Pancreas (tissue), 10 donors: ENCODE measurements around the gene CDX1. TPM values are rescaled to one million over a fixed set of nuclear protein-coding genes. Genes with fewer than 3 reads are reported as not detected.

Experiments
- ATAC-seq, 4 donors: fragments of 200-7000 bp; cut with Tn5 transposase; one replicate each; pipeline versions ENCODE4 v1.8.0 to v1.9.1; 2020; ENCODE audit warnings: mild to moderate bottlenecking in 4 of 4, moderate library complexity in 4 of 4
- DNase-seq, 6 donors: peaks; one replicate each; pipeline ENCODE4 v3.0.0-alpha.2; 2020
- FAIRE-seq: peaks from 2 replicates; lab custom pipeline; 2012; peaks lifted over from hg19 to GRCh38; lab: Jason Lieb, UNC
- H3K27ac ChIP-seq, 4 donors: fragments of 200-600 bp; sonication (generic); 1 replicate in 3 of 4; 2 replicates in 1 of 4; pipeline versions ENCODE4 v1.5.0 to v1.8.0; 2020
- H3K27me3 ChIP-seq, 4 donors: fragments of 200-600 bp; one replicate each; pipeline ENCODE4 v1.8.0; 2021
- H3K36me3 ChIP-seq, 3 donors: fragments of 200-600 bp; sonication (generic) in 1 of 3; one replicate each; pipeline versions ENCODE4 v1.5.0 to v1.8.0; 2020 to 2021
- H3K4me1 ChIP-seq, 3 donors: fragments of 200-600 bp; one replicate each; pipeline ENCODE4 v1.8.0; 2021
- H3K4me3 ChIP-seq, 4 donors: fragments of 200-600 bp; sonication (generic) in 2 of 4; one replicate each; pipeline versions ENCODE4 v1.5.0 to v1.8.0; 2020 to 2021
- H3K9me3 ChIP-seq, 4 donors: fragments of 200-600 bp; one replicate each; pipeline ENCODE4 v1.8.0; 2021
- WGBS, 2 donors: extraction: QIAGEN DNeasy Blood & Tissue Kit; methylation state at CpG; one replicate each; pipeline ENCODE4 v1.1.7; 2013; 5-methylcytosine and 5-hydroxymethylcytosine counted together
- intact Hi-C, 3 donors: fragments of 100-400 bp; cut with DNase I; formaldehyde crosslinking; loops; one replicate each; pipeline versions ENCODE4 v1.11.1 to v1.14.2; 2022
- polyA plus RNA-seq, 2 donors: library from polyadenylated mRNA; stranded (reverse); fragments of 200-250 nt; gene quantifications; one replicate each; pipeline ENCODE4 v1.2.3, GENCODE V29; 2013
- total RNA-seq, 6 donors: library from RNA; stranded (reverse); fragmentation: NEBNext Ultra II Directional in 4 of 6; extraction: Animal tissue kit (Norgen Biotek cat#: 25700) in 4 of 6; gene quantifications; one replicate each; pipeline versions ENCODE4 v1.2.1 to v1.2.4, GENCODE V29; 2021 to 2023
- TF ChIP-seq, protein P1 (sequence below), 4 donors: fragments of 200-600 bp; sonication (generic) in 3 of 4; IDR thresholded peaks; one replicate each; pipeline versions ENCODE4 v1.5.0 to v1.8.0; 2021; ENCODE audit warnings: antibody characterized with exemption in 4 of 4
- donor health status: healthy with polysubstance abuse.
- donor health status: DM: no; HTN: no; CAD: no; lungs with moderate emphysema.
- donor health status: DM: no; HTN: no; CAD: no.
- donor health status: control.
- donor health status: control.
- donor health status: Bipolar disorder and iron deficiency.
- donor health status: DM: yes; HTN: yes; CAD: no.
- donor health status: DM: no; HTN: no; CAD: no.
- donor health status: DM: no; HTN: no; CAD: no.
- donor health status: DM: yes; HTN: yes; CAD: no.

Gene CDX1
- total and polyA plus RNA-seq, 8 donors, result 0.13 to 0.19 (median 0.16) TPM; not detected in 5

DNA sequence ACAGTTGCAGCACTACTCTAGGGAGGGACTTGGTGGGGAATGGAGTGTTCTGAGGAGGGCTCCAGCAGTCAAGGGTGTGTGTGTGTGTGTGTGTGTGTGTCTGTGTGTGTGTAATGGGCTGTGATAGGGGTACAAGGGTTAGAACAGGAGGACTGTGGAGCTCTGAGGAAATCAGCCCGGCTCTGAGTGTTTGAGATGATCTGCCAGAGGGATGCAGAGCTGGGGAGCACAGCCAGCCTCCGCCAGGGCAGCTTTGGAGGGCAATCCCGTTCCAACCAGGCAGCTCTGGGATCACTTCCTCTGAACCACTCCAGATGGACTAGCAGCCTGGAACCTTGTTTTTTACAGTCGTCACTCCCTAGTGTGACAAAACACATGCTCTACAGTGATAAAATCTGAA, 20.3 kb downstream of the CDX1 start:
- intact Hi-C loops, result no loop called here
- no peak overlapping the region for H3K4me3 ChIP-seq
- ATAC-seq, result no peak
- no peak for FAIRE-seq
- 82 to 90% methylated on average over 4 of the region's 4 CpGs for WGBS, 2 donors
- H3K27ac ChIP-seq, result no peak overlapping the region
- no peaks in the 10 kb centered on the region for H3K36me3 ChIP-seq
- no peak for DNase-seq
- H3K4me1 ChIP-seq, result peaks cover 0 to 2% (median 0%) of the 10 kb centered on the region in 3 donors
- no peaks in the 10 kb centered on the region for H3K9me3 ChIP-seq
- H3K27me3 ChIP-seq, result peaks cover 0 to 6% (median 2%) of the 10 kb centered on the region in 4 donors
- TF ChIP-seq, protein P1, sequence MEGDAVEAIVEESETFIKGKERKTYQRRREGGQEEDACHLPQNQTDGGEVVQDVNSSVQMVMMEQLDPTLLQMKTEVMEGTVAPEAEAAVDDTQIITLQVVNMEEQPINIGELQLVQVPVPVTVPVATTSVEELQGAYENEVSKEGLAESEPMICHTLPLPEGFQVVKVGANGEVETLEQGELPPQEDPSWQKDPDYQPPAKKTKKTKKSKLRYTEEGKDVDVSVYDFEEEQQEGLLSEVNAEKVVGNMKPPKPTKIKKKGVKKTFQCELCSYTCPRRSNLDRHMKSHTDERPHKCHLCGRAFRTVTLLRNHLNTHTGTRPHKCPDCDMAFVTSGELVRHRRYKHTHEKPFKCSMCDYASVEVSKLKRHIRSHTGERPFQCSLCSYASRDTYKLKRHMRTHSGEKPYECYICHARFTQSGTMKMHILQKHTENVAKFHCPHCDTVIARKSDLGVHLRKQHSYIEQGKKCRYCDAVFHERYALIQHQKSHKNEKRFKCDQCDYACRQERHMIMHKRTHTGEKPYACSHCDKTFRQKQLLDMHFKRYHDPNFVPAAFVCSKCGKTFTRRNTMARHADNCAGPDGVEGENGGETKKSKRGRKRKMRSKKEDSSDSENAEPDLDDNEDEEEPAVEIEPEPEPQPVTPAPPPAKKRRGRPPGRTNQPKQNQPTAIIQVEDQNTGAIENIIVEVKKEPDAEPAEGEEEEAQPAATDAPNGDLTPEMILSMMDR (IDR thresholded peaks at IDR 0.05), result no peak

GRCh38 chr5:150188146-150188842, 21.7 kb downstream of the CDX1 start:
- no peak for ATAC-seq
- H3K36me3 ChIP-seq, result no peaks in the 10 kb centered on the region
- no peak overlapping the region for H3K27ac ChIP-seq
- FAIRE-seq, result no peak
- no peaks in the 10 kb centered on the region for H3K9me3 ChIP-seq
- TF ChIP-seq, protein P1 (IDR thresholded peaks at IDR 0.05), result no peak
- H3K4me1 ChIP-seq, result peaks cover 0 to 2% (median 0%) of the 10 kb centered on the region in 3 donors
- peaks cover 0 to 6% (median 2%) of the 10 kb centered on the region in 4 donors for H3K27me3 ChIP-seq
- intact Hi-C loops, result no loop called here
- 66 to 78% methylated on average over 3 of the region's 3 CpGs for WGBS, 2 donors
- no peak for DNase-seq
- H3K4me3 ChIP-seq, result no peak overlapping the region

- TF ChIP-seq, protein P1 (IDR thresholded peaks at IDR 0.05), result no peak
- no peaks in the 10 kb centered on the region for H3K36me3 ChIP-seq
- WGBS, 2 donors, result 75 to 86% methylated on average over 3 of the region's 3 CpGs
- FAIRE-seq (no peak), ATAC-seq (no peak), DNase-seq (no peak)
- H3K9me3 ChIP-seq, result no peaks in the 10 kb centered on the region
- H3K27me3 ChIP-seq, result peaks cover 0 to 6% (median 2%) of the 10 kb centered on the region in 4 donors
- intact Hi-C loops, result no loop called here
- H3K27ac ChIP-seq, result no peak overlapping the region
- H3K4me1 ChIP-seq, result peaks cover 0 to 2% (median 0%) of the 10 kb centered on the region in 3 donors
- H3K4me3 ChIP-seq, result no peak overlapping the region
Measured at GRCh38 chr5:150189326-150189725, 22.7 kb downstream of the CDX1 start.

DNA sequence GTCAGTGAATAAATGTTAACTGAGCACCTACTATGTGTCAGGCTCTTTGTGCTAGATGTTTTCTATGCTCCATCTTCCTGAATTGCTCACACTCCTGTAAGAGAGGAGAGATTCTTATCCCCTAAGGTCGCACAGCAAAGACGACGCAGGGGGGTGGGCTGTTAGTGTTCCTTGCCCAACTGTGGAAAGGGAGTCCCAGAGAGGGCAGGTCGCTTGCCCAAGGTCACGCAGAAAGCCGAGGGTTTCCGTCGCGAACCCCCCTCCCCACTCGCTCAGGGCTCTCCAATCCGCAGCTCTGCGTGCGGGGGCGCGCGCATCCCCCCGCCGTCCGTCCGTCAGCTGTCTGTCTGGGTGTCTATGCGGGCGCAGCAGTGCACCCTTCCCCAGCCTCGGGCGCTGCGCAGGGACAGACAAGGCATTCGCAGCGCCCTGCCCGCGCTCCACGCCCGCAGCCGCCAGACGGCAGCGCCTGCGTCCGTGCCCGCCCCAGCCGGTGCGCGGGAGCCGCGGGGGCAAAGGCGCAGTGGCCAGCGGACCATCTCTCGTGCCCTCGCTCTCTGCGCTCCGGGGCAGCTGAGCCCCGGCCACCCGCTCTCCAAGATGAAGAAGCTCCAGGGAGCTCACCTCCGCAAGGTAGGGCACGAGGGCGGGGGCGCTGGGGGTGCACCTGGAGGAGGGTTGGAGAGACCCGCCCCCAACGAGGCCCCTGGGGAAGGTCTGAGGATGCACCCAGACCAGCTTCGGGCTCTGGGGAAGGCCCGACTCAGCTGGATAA, 23.3 kb downstream of the CDX1 start, which contains the start of gene SLC6A7:
Gene SLC6A7 (plus strand): TSS at position 335 of the 775 bp plus-strand sequence. CDS start 266 bp downstream, at position 601.
- no peak for FAIRE-seq
- Histone ChIP-seq H3K27me3 (peaks cover 0 to 6% (median 2%) of the 10 kb centered on the region in 4 donors), H3K36me3 (no peaks in the 10 kb centered on the region), H3K4me3 (no peak within 1 kb of the TSS), H3K9me3 (no peaks in the 10 kb centered on the region), H3K27ac (no peak within 1 kb of the TSS), H3K4me1 (peaks cover 0 to 2% (median 0%) of the 10 kb centered on the region in 3 donors)
- intact Hi-C loops, result no loop called here
- no peak for ATAC-seq
- TF ChIP-seq, protein P1 (IDR thresholded peaks at IDR 0.05), result no peak
- WGBS, 2 donors, result 7 to 8% methylated on average over 45 to 58 of the region's 58 CpGs
- DNase-seq, result no peak
